Caco-2 (cell line): ENCODE data around the gene RXRG. TPM values are rescaled to one million over a fixed set of nuclear protein-coding genes. Genes with fewer than 3 reads are reported as not detected.

Experiments used
- BruUV-seq: library from RNA; stranded (reverse); fragments of 400-500 nt; replicated peaks from 2 replicates; lab custom pipeline; 2021; lab: Mats Ljungman, UMichigan
- CTCF ChIA-PET: fragments of 300-600 bp; sonication (Branson Sonifier 250); formaldehyde crosslinking; loops from one replicate; lab custom pipeline; 2022; ENCODE audit warnings: antibody characterized with exemption; lab: Charles Lee
- POLR2A ChIA-PET: fragments of 300-600 bp; sonication (Branson Sonifier 250); formaldehyde crosslinking; loops from one replicate; lab custom pipeline; 2022; ENCODE audit warnings: antibody characterized with exemption; lab: Charles Lee
- DNase-seq, 2 experiments: peaks; one replicate each; pipeline versions ENCODE4 v3.0.0 to v3.0.0-alpha.2; 2020 to 2022
- H3K27me3 ChIP-seq: replicated peaks from 2 replicates; pipeline ENCODE4 v1.6.0; 2011; ENCODE audit warnings: low read length; ENCODE audit not compliant: control insufficient read depth, insufficient read depth
- H3K36me3 ChIP-seq: 2 replicates; pipeline ENCODE4 v1.5.1; 2011; ENCODE audit warnings: low read length; ENCODE audit not compliant: control insufficient read depth, insufficient read depth
- H3K4me1 ChIP-seq: fragments of 250-450 bp; sonication (Bioruptor Pico); 2 replicates; pipeline ENCODE4 v1.5.1; 2020; ENCODE audit warnings: mild to moderate bottlenecking
- H3K4me3 ChIP-seq: 2 replicates; pipeline ENCODE4 v1.5.1; 2011; ENCODE audit warnings: low read depth, mild to moderate bottlenecking, control low read depth, low read length
- H3K9me3 ChIP-seq: fragments of 250-450 bp; sonication (Bioruptor Pico); 2 replicates; pipeline ENCODE4 v1.5.1; 2020; ENCODE audit warnings: mild to moderate bottlenecking, moderate library complexity
- H3K27ac Mint-ChIP-seq: one replicate; pipeline ENCODE4 v1.8.0; 2022; ENCODE audit warnings: mixed read lengths; ENCODE audit not compliant: unreplicated experiment
- H3K27me3 Mint-ChIP-seq: one replicate; pipeline ENCODE4 v1.8.0; 2022; ENCODE audit warnings: mixed read lengths; ENCODE audit not compliant: insufficient read depth, unreplicated experiment
- H3K36me3 Mint-ChIP-seq: one replicate; pipeline ENCODE4 v1.8.0; 2022; ENCODE audit warnings: mild to moderate bottlenecking, mixed read lengths; ENCODE audit not compliant: insufficient read depth, unreplicated experiment
- H3K4me1 Mint-ChIP-seq: one replicate; pipeline ENCODE4 v1.8.0; 2022; ENCODE audit warnings: low read depth, mixed read lengths; ENCODE audit not compliant: unreplicated experiment
- H3K4me3 Mint-ChIP-seq: one replicate; pipeline ENCODE4 v1.8.0; 2022; ENCODE audit warnings: mild to moderate bottlenecking, moderate library complexity, mixed read lengths; ENCODE audit not compliant: unreplicated experiment
- H3K9me3 Mint-ChIP-seq: one replicate; pipeline ENCODE4 v1.8.0; 2022; ENCODE audit warnings: mixed read lengths; ENCODE audit not compliant: unreplicated experiment
- CTCF ChIP-seq, 2 experiments: fragments of 200-600 bp in 1 of 2; IDR thresholded peaks; 1 replicate in 1 of 2; 2 replicates in 1 of 2; pipeline versions ENCODE4 v1.5.1 to v1.8.0; 2011 to 2022; ENCODE audit warnings: antibody characterized with exemption in 1 of 2, control low read depth in 1 of 2, inconsistent platforms in 1 of 2, low read depth in 1 of 2, low read length in 1 of 2, mild to moderate bottlenecking in 1 of 2, moderate library complexity in 1 of 2; ENCODE audit not compliant: insufficient read depth in 1 of 2, severe bottlenecking in 1 of 2, unreplicated experiment in 1 of 2
- intact Hi-C: fragments of 100-400 bp; cut with micrococcal nuclease; formaldehyde crosslinking; loops from one replicate; pipeline ENCODE4 v1.10.0; 2022; ENCODE audit not compliant: unreplicated experiment
- total RNA-seq: library from RNA; stranded (reverse); gene quantifications from 2 replicates; pipeline ENCODE4 v1.2.3, GENCODE V29; 2022

RXRG gene
- total RNA-seq, 1 experiment from 2014 or later, result not detected

GRCh38 chr1:165383067-165383466 is 61.9 kb downstream of the RXRG start:
- CTCF ChIA-PET, result no interaction called here
- no peak for DNase-seq
- no peaks in the 10 kb centered on the region for H3K9me3 Mint-ChIP-seq
- H3K36me3 Mint-ChIP-seq, result no peaks in the 10 kb centered on the region
- intact Hi-C loops, result no loop called here
- H3K4me3 Mint-ChIP-seq, result no peak overlapping the region
- no peaks in the 10 kb centered on the region for H3K36me3 ChIP-seq
- no peaks in the 10 kb centered on the region for H3K9me3 ChIP-seq
- no peaks in the 10 kb centered on the region for H3K4me1 Mint-ChIP-seq
- H3K27me3 Mint-ChIP-seq, result peaks cover 10% of the 10 kb centered on the region
- BruUV-seq, result no TSS peak
- H3K4me3 ChIP-seq, result no peak overlapping the region
- no peaks in the 10 kb centered on the region for H3K27me3 ChIP-seq
- no peaks in the 10 kb centered on the region for H3K4me1 ChIP-seq
- no peak overlapping the region for H3K27ac Mint-ChIP-seq
- POLR2A ChIA-PET, result no interaction called here
- TF ChIP-seq CTCF (IDR thresholded peaks at IDR 0.05; ENCODE audit: insufficient read depth in 1 of 2, low read depth in 1 of 2, low read length in 1 of 2, severe bottlenecking in 1 of 2, unreplicated experiment in 1 of 2), result no peak

GRCh38 chr1:165381745-165382505 is 63.0 kb downstream of the RXRG start:
- no peaks in the 10 kb centered on the region for H3K36me3 Mint-ChIP-seq
- H3K27ac Mint-ChIP-seq, result no peak overlapping the region
- intact Hi-C loops, result no loop called here
- no peaks in the 10 kb centered on the region for H3K36me3 ChIP-seq
- no TSS peak for BruUV-seq
- H3K9me3 ChIP-seq, result no peaks in the 10 kb centered on the region
- no peak for DNase-seq
- H3K27me3 Mint-ChIP-seq, result peaks cover 8% of the 10 kb centered on the region
- no peak overlapping the region for H3K4me3 Mint-ChIP-seq
- H3K4me3 ChIP-seq, result no peak overlapping the region
- H3K9me3 Mint-ChIP-seq, result no peaks in the 10 kb centered on the region
- no peaks in the 10 kb centered on the region for H3K27me3 ChIP-seq
- ChIA-PET CTCF (no interaction called here), POLR2A (no interaction called here)
- H3K4me1 ChIP-seq, result no peaks in the 10 kb centered on the region
- no peaks in the 10 kb centered on the region for H3K4me1 Mint-ChIP-seq
- no peak for TF ChIP-seq CTCF (IDR thresholded peaks at IDR 0.05; ENCODE audit: insufficient read depth in 1 of 2, low read depth in 1 of 2, low read length in 1 of 2, severe bottlenecking in 1 of 2, unreplicated experiment in 1 of 2)

- BruUV-seq, result no TSS peak
- TF ChIP-seq CTCF (IDR thresholded peaks at IDR 0.05; ENCODE audit: insufficient read depth in 1 of 2, low read depth in 1 of 2, low read length in 1 of 2, severe bottlenecking in 1 of 2, unreplicated experiment in 1 of 2), result no peak
- Histone ChIP-seq H3K4me1 (no peaks in the 10 kb centered on the region), H3K36me3 (no peaks in the 10 kb centered on the region), H3K4me3 (no peak overlapping the region), H3K27me3 (no peaks in the 10 kb centered on the region), H3K9me3 (no peaks in the 10 kb centered on the region)
- no peak overlapping the region for H3K4me3 Mint-ChIP-seq
- intact Hi-C loops, result no loop called here
- CTCF ChIA-PET, result no interaction called here
- peaks cover 4% of the 10 kb centered on the region for H3K27me3 Mint-ChIP-seq
- no peaks in the 10 kb centered on the region for H3K9me3 Mint-ChIP-seq
- no peaks in the 10 kb centered on the region for H3K36me3 Mint-ChIP-seq
- H3K27ac Mint-ChIP-seq, result no peak overlapping the region
- H3K4me1 Mint-ChIP-seq, result no peaks in the 10 kb centered on the region
- no peak for DNase-seq
- POLR2A ChIA-PET, result no interaction called here
These were observed 68.1 kb downstream of the RXRG start for GRCh38 chr1:165376811-165377311.
